GM19372 (cell line): Measurements from ENCODE around the gene BPTF.
A peak's percentile ranks its signal among the peaks of the same experiment; 100 is the strongest.
"Not testable (repeated sequence)": the region's sequence is repeated elsewhere in the genome, so short reads cannot be mapped to it uniquely, and the experiment has no call there.

Experiments used
- ATAC-seq: cut with Tn5 transposase; IDR thresholded peaks from one replicate; pipeline ENCODE4 v1.9.1; 2021; ENCODE audit warnings: mild to moderate bottlenecking, low read depth, moderate library complexity; ENCODE audit not compliant: unreplicated experiment

BPTF gene

GRCh38 chr17:67996301-67997171 is 171.2 kb downstream of the BPTF start, which contains the start of gene C17orf58:
C17orf58 (minus strand) TSS chr17:67996469; CDS start chr17:67996198, 271 bp downstream.
- ATAC-seq, result not testable (repeated sequence)

GRCh38 chr17:67998466-67998865 is 173.2 kb downstream of the BPTF start:
- ATAC-seq, result no peak

- no peak for ATAC-seq
These were observed 174.1 kb downstream of the BPTF start for GRCh38 chr17:67999291-67999911.

- no peak for ATAC-seq
These were observed 178.9 kb downstream of the BPTF start for GRCh38 chr17:68004201-68004600.

GRCh38 chr17:68006797-68007196 is 181.5 kb downstream of the BPTF start:
- ATAC-seq, result no peak

- no peak for ATAC-seq
These were observed 185.9 kb downstream of the BPTF start for GRCh38 chr17:68011199-68011665.

- no peak for ATAC-seq
These were observed 188.1 kb downstream of the BPTF start for GRCh38 chr17:68013385-68013784.

GRCh38 chr17:68015081-68015723 is 189.9 kb downstream of the BPTF start:
- ATAC-seq, result no peak

- no peak for ATAC-seq
These were observed 191.5 kb downstream of the BPTF start for GRCh38 chr17:68016838-68017237.

- not testable (repeated sequence) for ATAC-seq
These were observed 193.2 kb downstream of the BPTF start for GRCh38 chr17:68018493-68018892.

GRCh38 chr17:68019336-68019674 is 194.0 kb downstream of the BPTF start:
- ATAC-seq, result no peak

GRCh38 chr17:68019675-68020408 is 194.5 kb downstream of the BPTF start:
- ATAC-seq, result peak; percentile 94

GRCh38 chr17:68020409-68020756 is 195.1 kb downstream of the BPTF start:
- ATAC-seq, result peak; percentile 8

- ATAC-seq, result not testable (repeated sequence)
These were observed 195.5 kb downstream of the BPTF start for GRCh38 chr17:68020791-68021190.

- ATAC-seq, result no peak
These were observed 196.7 kb downstream of the BPTF start for GRCh38 chr17:68021963-68022362.

- ATAC-seq, result not testable (repeated sequence)
These were observed 197.2 kb downstream of the BPTF start for GRCh38 chr17:68022547-68022946.

- ATAC-seq, result no peak
These were observed 204.4 kb downstream of the BPTF start for GRCh38 chr17:68029512-68030215.
